Activated T-cell treated with anti-CD3 and anti-CD28 coated beads, Interleukin-2, amount 50 U/mL, for 1 hour (primary cell): ENCODE measurements around the gene ZNF189.

Source experiments
- DNase-seq: peaks from one replicate; pipeline ENCODE4 v3.0.0-alpha.2; 2020

Gene ZNF189

GRCh38 chr9:101421653-101422065 is 23.0 kb downstream of the ZNF189 start:
- no peak for DNase-seq

DNA sequence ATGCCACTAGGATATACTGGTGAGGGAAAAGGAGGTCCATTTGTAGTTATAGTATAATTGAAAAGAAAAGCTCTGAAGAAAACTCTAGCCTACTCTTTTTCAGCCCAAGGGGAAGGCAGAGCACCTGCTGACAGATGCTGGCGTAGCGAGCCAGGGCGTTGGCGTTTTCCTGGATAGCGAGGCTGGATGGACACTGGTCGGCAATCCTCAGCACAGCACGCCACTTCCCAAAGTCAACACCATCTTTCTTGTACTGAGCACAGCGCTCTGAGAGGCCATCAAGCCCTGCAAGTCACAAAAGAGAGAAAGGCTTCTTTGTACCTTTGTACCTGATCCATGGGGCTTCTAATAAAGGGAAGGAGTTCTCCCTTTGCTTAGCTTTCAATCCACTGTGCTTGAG is 28.7 kb downstream of the ZNF189 start:
- DNase-seq = no peak

DNA sequence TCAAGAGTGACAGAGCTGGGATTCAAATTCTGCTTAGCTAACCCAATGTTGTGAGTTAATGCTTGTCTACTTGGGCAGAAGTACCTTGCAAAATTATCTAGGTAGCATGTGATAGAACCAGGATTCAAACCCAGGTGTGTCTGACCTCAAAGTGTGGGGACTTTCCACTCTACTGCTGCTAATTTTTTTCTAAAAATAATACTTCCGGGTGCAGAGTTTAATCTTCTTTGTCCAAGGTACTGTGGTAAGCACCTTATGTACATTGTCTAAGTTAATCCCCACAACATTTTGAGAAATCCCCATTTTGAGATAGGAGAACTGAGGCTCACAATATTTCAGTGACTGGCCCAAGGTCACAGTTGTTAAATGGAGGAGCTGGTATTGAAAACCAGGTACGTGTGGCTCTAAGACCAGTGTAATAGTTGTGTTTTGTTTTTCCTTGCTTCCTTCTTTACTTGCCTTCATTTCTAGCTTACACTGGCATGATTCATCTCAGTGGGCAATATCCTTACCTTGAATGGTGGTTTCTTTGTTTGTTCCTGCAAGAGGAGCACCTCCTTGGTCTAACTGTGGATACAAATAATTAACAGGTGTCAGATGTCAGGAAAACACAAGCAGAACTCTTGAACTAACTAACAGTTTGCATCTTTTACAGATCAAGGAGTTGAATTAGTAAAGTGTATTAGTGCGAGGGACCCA is 29.5 kb downstream of the ZNF189 start:
- no peak for DNase-seq

DNA sequence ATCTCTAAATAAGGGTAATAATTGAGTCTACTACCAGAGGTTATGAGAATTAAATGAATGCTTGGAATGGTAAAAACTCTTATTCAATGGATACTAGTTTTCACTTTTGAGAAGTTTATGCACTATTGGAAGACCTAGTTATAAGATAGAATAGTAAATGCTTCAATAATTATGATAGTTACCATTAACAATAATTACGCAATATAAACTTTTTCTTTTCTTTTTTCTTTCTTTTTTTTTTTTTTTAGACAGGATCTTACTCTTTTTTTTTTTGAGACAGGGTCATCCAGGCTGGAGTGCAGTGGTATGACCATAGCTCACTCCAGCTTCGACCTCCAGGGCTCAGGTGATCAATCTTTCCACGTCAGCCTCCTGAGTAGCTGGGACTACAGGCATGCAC is 30.3 kb downstream of the ZNF189 start:
- DNase-seq = no peak

DNA sequence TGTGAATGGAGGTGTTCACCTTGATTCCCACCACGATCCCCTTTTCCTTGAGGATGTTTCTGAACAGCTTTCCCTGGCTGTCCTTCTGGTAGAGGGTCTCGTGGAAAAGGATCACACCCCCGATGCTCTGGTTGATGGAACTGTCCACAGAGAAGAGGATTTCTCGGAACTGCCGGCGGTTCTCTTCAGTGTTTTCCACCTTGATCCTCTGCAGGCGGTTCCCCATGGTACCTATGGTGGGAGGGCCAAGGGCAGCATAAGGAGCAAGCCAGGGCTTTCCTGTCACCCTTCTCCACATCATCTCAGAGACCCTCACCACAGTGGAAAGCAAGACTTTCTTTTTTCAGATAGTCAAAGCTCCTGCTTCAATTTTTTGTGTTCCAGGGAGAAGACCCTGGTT is 31.1 kb downstream of the ZNF189 start:
- no peak for DNase-seq

- DNase-seq = no peak
Measured at GRCh38 chr9:101432171-101432570, 33.5 kb downstream of the ZNF189 start.

GRCh38 chr9:101432740-101433139 is 34.1 kb downstream of the ZNF189 start:
- no peak for DNase-seq

DNA sequence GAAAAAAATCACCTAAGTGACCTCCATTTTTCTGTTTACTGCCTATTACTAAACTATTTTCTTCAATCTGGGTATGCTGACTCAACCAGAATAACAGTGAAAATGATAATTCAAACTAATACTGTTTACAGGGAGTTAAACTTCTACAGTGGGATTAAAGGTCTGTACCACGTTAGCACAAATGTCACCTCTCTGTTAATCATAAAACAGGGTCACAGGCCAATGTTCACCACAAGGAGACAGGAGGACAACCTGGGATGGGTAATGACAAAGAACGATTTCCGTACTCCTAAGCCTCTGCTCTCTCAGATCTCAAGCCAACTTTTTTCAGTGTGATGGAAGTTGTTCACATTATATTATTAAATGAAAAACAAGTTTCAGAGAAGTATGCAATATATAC is 34.6 kb downstream of the ZNF189 start:
- no peak for DNase-seq

- no peak for DNase-seq
Measured at GRCh38 chr9:101434998-101435397, 36.3 kb downstream of the ZNF189 start.

- DNase-seq = no peak
Measured at GRCh38 chr9:101435601-101436079, 37.0 kb downstream of the ZNF189 start, which contains the start of gene ALDOB. Gene ALDOB (minus strand): TSS chr9:101435774. CDS start chr9:101430887, 4,887 bp downstream.

DNA sequence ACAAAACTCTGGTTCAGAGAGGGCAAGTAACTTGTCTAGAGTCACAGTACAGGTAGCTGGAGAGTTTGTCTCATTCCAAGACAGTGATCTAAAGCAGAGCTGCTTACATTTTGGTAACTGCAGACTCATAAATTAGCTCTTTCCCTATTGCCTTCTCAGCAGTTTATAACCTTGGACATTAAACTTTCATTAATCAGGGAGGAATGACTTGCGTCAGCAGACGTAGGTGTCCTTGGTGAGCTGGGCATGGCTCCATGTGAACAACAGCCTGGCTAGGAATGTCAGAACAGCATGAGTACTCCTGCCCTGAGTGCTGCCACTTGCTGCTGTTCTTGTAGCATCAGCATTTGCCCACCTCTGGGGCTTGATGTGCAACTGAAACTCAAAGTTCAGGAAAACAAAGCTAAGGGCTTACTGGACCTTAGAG is 39.2 kb downstream of the ZNF189 start:
- no peak for DNase-seq

- no peak for DNase-seq
Measured at GRCh38 chr9:101438523-101438922, 39.9 kb downstream of the ZNF189 start.

DNA sequence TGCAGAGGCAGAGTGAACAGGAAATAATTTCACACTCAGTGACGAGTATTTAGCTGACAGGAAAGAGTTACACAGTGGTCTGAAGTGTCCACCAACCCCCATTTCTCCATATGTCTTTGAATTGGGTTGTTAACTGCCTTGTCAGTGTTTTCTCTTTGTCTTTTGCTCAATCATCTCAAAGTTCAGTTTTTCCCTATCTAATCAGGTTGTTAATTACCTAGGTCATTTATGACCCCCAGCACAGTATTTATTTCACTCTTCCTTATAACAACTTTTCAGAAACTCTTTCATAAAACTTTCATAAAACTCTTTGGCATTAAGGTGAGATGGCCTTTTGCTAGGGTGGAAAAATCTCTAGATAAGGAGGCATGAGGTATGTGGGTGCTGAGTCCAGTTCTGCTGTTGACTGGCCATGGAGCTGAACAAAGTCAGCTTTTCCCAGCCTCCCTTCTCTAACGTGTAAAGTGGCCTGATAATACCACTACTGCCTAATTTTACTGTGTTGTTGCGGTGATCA is 42.1 kb downstream of the ZNF189 start:
- DNase-seq = no peak

GRCh38 chr9:101442318-101442717 is 43.7 kb downstream of the ZNF189 start:
- DNase-seq = no peak

DNA sequence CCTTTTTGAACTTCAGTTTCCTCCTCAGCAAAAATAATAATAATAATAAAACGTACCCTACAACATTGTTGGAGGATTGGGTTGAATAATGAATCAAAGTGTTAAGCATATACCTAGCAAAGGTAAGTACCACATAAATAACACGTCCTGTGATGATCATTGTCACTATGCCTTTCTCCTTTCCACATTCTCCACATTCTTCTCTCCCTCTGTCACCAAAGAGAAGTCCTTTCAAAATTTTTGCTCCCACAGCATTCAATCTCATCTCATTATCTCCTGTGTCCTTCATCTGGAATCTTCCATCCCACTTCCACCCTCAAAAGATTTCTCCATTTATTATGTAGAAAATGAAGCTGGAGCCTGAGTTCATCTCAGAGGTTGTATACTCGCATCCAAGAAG is 44.1 kb downstream of the ZNF189 start:
- no peak for DNase-seq

- no peak for DNase-seq
Measured at GRCh38 chr9:101443364-101443771, 44.7 kb downstream of the ZNF189 start.

DNA sequence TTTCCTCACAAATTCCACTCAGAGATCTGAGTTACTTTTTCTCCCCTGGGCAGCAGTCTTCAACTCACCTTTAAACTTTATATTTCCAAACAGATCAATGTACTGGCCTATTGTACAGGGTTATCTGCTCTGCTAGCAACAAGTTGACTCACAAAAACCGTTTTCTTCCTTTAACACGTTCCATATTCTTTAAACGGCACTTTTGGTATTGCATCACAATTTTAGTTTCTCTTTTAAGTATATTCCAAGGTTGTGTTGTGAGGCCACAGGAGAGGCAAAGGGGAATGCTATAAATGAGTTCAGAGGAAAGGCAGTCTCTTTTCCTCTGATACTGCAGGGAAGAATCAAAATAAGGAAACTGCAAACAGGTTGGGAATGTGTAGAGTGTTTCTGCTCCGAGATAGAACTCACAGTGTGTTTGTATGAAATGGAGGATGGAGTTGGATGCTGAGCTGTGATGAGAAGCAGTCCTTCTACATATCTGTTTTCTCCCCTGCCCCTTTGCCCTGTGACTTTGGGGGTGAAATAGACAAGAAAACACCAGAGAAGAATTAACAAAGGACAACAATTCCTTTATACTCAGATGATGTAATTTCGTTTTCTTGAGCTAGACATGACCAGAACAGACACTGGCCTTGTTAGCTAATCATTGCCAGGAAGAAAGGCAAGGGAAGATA is 46.8 kb downstream of the ZNF189 start:
- no peak for DNase-seq

DNA sequence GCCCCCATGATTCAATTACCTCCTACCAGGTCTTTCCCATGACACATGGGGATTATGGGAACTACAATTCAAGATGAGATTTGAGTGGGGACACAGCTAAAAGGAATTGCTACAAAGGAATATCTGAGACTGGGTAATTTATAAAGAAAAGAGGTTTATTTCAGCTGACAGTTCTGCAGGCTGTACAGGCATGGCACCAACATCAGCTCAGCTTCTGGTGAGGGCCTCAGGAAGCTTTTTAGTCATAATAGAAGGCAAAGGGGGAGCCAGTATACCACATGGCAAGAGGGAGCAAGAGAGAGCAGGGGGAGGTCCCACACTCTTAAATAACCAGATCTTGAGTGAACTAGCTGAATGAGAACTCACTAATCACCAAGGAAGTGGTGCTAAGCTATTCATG is 48.1 kb downstream of the ZNF189 start:
- DNase-seq = no peak

GRCh38 chr9:101448680-101449070 is 50.0 kb downstream of the ZNF189 start:
- DNase-seq = no peak

DNA sequence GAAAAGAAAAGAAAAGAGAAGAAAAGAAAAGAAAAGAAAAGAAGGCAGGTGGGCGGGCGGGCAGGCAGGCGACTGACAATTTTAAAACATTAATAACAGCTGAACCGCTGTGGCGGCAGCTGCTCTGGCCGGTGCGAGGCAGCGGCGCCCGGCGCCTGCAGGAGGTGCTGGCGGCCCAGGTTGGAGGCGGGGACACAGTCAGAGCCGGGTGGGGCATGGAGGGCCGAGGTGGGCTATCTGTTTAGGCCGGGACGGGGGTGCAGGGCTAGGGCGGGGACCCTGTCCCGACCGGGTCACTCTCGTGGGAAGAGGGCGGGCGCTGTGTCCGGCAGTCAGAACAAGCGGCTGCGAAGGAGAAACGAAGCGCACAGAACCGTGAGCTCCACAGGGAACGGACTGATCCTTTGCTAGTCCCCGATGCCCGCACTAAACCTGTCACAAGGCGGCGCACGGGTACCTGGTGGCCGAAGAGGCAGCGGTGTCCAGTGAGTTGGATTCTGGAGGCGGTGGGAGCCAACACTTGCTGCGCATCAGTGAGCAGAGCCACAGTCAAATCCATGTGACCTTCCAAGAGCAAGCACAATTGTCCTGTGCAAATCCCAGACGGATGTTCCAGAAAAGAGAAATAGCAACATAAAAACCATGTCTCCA is 50.5 kb downstream of the ZNF189 start:
- DNase-seq = peak; percentile 57

DNA sequence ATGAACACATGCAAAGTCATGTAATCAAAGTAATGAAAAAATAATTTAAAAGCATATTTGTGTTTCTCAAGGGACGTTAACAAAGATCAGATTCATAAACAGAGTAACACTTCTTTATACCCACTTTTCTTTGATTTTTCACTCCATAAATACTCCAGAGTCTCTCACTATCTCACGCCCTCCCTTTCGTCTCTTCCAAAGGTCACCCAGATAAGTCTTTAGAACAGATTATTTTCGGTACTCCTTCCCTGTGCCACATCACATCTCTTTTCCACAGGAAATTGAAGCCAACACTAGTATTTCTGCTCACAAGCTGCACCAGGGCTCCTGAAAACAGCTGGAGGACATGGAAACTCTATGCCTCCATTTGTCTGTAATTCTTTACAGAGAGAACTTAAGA is 52.3 kb downstream of the ZNF189 start:
- no peak for DNase-seq

- DNase-seq = no peak
Measured at GRCh38 chr9:101451498-101451897, 52.8 kb downstream of the ZNF189 start.

DNA sequence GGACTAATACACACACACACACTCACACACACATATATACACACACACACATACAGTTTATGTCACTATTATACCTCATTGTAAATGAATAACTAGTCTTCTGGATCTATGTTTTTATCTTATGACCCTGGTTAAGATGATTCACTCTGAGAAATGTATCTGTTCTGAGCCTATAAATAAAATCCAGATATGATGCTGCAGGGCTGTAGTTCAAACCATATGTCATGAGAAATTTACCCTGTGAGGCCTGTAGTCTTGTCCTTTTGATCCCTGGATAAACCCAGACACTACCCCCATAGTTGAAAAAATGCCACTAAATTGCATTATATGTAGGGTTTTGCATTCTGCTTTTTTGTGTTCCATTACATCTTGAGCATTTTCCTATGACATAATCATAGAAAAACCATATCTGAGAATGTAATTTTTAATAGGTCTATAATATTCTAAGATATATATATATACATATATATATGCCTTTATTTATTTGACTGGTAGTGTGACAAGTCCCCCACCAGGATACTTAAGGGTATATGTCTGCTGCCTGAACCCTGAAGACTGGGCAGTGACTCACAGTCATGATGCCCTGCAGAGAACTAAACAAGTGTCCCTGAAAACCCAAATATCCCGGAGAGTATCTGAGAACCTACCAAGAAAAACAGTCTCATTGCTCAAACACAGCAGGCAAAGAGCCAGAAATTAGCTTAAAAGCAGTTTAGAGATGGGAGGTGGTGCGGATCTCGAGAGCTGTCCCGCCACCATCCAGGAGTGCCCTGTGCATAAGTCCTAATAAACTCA is 55.3 kb downstream of the ZNF189 start:
- no peak for DNase-seq
